CD4-positive, alpha-beta T cell treated with Interleukin-12 subunit alpha and Interleukin-12 subunit beta, for 1 hour (primary cell): ENCODE measurements around the gene TUBB2B.
"Not testable (repeated sequence)": the region's sequence is repeated elsewhere in the genome, so short reads cannot be mapped to it uniquely, and the experiment has no call there.

ENCODE experiments used
- DNase-seq: peaks from one replicate; pipeline ENCODE4 v3.0.0-alpha.2; 2020

Gene TUBB2B

DNA sequence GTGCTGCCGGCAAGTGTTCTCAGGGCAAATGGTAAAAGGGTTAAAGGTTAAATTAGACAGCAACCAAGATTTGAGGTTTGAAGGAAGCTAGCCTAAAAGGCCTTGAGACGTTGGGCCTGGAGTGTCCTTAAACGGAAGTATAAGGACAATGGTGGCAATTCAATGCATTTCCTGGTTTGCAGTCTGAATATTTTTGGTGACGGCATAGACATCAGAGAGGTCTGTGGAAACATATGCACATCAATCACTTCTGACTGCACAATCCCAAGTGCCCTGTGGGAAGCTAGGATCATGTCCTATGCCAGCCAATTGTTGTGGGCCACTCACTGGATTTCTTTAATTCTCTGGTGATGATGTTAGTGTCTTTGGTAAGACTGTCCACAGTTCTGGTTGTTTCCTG is 44.4 kb downstream of the TUBB2B start:
- no peak for DNase-seq

DNA sequence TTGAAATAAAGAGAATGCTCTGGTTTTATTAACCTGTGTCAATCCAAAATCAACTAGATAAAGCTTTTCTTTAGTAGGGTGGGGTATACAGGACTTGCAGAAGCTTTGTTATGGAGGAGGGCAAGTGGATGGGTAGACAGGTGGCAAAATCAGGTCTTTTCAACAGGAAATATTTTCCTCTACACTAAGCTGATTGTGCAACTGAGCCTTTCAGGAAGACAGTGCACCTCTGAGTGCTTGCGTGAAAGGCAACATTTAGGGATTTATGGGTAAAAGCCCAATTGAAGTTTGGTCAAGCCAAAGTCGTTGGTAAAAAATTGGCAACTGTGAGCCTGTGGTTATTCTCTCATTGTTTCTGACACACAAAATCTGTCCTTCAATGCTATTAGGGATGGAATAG is 46.3 kb downstream of the TUBB2B start:
- no peak for DNase-seq

DNA sequence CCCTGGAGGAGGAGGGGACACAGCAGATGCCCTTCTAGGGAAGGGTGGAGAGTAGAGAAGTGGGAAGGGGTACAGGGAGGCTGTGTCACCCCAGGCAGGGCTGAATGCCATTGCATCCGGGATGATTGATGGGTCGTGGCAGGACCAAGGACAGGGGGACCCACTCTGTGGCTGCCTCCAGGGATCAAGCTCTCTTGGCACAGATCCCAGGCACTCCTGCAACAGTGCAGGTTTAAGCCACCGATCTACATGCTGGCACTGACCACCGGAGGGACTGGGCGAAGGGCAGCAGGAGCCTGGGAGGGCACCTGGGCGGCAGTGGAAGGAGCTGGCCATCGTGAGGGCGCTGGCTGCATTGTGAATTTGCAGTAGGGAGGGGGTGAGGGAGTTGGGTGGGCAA is 47.5 kb downstream of the TUBB2B start:
- not testable (repeated sequence) for DNase-seq

DNA sequence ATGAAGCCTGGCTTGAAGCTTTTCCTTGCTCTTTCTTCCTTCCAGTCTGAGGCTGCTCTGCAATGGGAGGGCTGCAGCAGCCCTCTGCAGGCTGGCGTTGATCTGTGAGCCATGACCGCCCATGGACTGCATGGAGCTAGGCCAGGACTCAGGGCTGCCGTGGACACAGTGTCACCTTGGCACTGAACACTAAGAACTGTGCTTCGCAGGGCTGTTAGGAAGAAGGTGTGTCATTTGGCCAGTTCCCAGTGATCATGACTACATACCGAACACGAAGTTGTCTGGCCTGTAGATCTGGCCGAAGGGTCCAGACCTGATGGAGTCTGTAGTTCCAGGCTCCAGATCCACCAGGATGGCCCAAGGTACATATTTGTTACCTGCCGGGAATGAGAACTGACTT is 48.8 kb downstream of the TUBB2B start:
- DNase-seq, result not testable (repeated sequence)

DNA sequence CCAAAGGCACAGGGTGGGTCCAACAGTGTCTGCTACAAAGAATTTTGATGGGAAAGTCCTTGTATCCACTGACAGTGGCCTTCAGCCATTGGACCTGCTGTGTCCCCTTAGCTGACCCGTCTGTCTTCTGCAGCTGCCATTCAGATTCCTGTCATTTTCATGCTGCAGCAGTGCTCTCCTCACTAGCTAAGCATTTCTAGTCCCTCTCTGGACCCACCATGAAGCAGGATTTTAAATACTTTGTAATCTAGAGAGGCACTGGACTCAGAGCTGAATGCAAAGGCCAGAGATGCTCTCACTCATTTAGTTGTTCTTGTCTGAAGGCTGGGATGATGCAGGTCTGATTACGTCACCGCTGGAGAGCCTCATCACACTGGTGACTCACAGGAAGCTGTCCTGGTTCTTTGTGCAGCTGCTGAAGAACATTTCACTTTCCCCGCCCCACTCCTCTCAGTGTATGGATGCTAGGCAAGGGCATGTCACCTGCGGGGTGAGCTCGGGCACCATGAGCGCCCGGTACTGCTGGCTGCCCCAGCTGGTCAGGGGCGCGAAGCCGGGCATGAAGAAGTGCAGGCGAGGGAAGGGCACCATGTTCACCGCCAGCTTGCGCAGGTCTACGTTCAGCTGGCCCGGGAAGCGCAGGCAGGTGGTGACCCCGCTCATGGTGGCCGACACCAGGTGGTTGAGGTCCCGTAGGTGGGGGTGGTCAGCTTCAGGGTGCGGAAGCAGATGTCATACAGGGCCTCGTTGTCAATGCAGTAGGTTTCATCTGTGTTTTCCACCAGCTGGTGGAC is 50.7 kb downstream of the TUBB2B start:
- no peak for DNase-seq

DNA sequence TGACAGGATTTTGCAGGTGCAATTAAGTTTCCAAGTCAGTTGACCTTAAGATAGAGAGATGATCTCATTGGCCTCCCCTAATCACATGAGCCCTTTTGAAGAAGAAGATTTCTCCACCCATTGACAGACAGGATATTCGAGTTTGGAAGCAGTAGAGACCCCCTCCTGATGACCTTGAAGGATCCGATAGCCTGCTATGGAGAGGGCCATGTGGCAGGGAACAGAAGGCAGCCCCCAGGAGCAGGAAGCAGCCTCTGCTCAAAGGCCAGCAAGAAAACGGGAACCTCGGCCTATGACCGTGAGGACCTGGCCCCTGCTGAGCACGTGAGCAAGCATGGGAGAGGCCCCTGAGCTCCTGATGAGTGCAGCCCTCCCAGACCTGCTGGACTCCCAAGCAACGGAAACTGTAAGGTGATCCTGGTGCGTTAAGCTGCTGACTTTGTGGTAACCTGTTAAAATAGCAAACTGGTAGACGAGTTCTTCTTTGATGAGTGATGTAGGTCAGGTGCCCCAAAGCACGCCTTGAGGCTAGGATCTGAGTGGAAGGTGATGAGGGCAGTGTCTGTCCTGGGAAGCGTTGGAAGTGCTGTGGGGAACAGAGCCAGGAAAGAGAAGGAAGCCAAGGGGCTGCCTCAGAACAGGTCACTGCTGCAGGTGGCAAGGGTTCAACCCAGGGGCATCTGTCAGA is 51.6 kb downstream of the TUBB2B start:
- DNase-seq, result no peak
